Testis (tissue), 3 donors: ENCODE measurements around the gene KDM4F. TPM values are rescaled to one million over a fixed set of nuclear protein-coding genes. Genes with fewer than 3 reads are reported as not detected.

ENCODE experiments used
- DNase-seq: peaks from one replicate; pipeline ENCODE4 v3.0.0-alpha.2; 2019
- H3K27ac ChIP-seq, 2 donors: fragments of 200-600 bp; sonication (generic); one replicate each; pipeline ENCODE4 v1.5.1; 2019
- H3K27me3 ChIP-seq: fragments of 200-600 bp; sonication (generic); one replicate; pipeline ENCODE4 v1.5.1; 2019
- H3K36me3 ChIP-seq: fragments of 200-600 bp; sonication (generic); one replicate; pipeline ENCODE4 v1.5.1; 2017; ENCODE audit warnings: low read depth; ENCODE audit errors: missing control alignments
- H3K4me1 ChIP-seq: fragments of 200-600 bp; sonication (generic); one replicate; pipeline ENCODE4 v1.5.1; 2019
- H3K4me3 ChIP-seq, 2 donors: fragments of 200-600 bp; sonication (generic); one replicate each; pipeline ENCODE4 v1.5.1; 2017 to 2019
- H3K9me3 ChIP-seq: fragments of 200-600 bp; sonication (generic); one replicate; pipeline ENCODE4 v1.5.1; 2017
- POLR2A ChIP-seq: fragments of 450-650 bp; IDR thresholded peaks from one replicate; pipeline ENCODE4 v1.6.1; 2017; ENCODE audit warnings: antibody characterized with exemption, mild to moderate bottlenecking, moderate library complexity
- WGBS, 2 donors: methylation state at CpG; one replicate each; pipeline ENCODE4 v1.1.5; 2018; 5-methylcytosine and 5-hydroxymethylcytosine counted together
- intact Hi-C: fragments of 100-400 bp; cut with DNase I; formaldehyde crosslinking; loops from one replicate; pipeline ENCODE4 v1.15.1; 2023; ENCODE audit warnings: low total_unique reads
- polyA plus RNA-seq: library from polyadenylated mRNA; stranded (reverse); fragments of 350-450 nt; fragmentation: Illumina TruSeq; extraction: RNeasy Lipid Tissue Mini Kit (QIAGEN cat#74804); gene quantifications from one replicate; pipeline ENCODE4 v1.2.3, GENCODE V29; 2014; ENCODE audit warnings: low read depth, low replicate concordance; ENCODE audit not compliant: insufficient read depth
- total RNA-seq, 2 donors: library from RNA; depleted of rRNA; stranded (reverse); fragments of >200 nt; gene quantifications; one replicate each; pipeline ENCODE4 v1.2.3, GENCODE V29; 2016
- TF ChIP-seq, protein P1 (sequence below), 3 experiments: fragments of 450-650 bp in 2 of 3; fragments of 200-600 bp in 1 of 3; sonication (generic) in 1 of 3; IDR thresholded peaks; one replicate each; pipeline ENCODE4 v1.5.1; 2016 to 2019; ENCODE audit warnings: antibody characterized with exemption in 3 of 3, mild to moderate bottlenecking in 2 of 3, moderate library complexity in 1 of 3

The KDM4F gene
- total and polyA plus RNA-seq, 3 donors from 2014 or later: 0.55 TPM; not detected in 2

DNA sequence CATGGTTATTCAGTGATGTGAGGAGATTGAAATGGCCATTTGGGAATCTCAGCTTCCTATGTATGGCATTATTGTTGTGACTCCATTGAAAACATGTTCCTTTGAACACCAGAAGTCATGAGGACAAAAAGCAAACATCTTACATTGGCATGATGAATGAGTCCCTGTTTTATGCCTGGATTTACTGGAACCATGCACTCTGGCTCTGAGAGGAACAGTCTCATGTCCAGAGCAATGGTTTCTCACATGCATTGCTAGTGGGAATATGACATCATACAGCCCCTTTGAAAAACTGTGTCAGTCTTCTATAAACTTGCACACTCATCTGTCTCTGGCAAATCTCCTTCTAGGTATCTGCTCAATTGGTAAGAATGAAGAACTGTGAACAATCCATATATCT is 3.4 kb upstream of the KDM4F start:
- no peaks in the 10 kb centered on the region for H3K9me3 ChIP-seq
- no peak overlapping the region for H3K27ac ChIP-seq
- H3K27me3 ChIP-seq: no peaks in the 10 kb centered on the region
- no peak for DNase-seq
- TF ChIP-seq POLR2A: no peak
- H3K36me3 ChIP-seq: no peaks in the 10 kb centered on the region
- no peaks in the 10 kb centered on the region for H3K4me1 ChIP-seq
- H3K4me3 ChIP-seq: no peak overlapping the region
- intact Hi-C loops: no loop called here

DNA sequence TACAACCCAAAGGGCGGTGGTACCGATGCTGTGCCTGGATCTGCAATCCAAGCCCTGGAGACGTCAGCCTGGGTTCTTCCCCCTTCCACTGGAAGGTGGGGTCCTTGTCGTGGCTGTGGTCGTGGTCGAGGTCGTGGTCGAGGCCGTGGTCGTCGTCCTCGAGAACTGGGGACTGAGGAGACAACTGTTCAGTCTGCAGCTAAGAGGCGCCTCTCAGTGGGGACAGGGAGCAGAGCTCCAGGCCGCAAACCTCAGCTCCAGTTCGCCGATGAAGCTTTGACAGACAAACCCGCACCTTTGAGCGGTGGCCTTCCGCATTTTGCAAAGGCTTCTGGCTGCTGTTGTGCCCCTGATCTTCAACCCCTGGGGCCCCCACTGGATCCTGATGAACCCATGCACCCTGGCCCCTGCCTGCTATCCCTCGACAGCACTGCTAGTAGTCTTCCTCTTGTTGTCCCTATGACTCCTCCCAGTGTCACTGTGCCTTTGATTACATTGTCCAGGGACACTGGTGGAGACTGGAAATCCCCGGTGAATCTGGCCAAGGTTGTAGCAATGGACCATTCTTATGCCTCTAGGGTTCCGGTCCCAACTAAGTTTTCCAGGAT is 1.5 kb downstream of the KDM4F start:
- Histone ChIP-seq H3K27ac (no peak overlapping the region), H3K4me1 (no peaks in the 10 kb centered on the region), H3K9me3 (no peaks in the 10 kb centered on the region), H3K27me3 (no peaks in the 10 kb centered on the region), H3K36me3 (no peaks in the 10 kb centered on the region), H3K4me3 (no peak overlapping the region)
- DNase-seq: no peak
- 86 to 91% methylated on average over 22 of the region's 22 CpGs for WGBS, 2 donors
- intact Hi-C loops: no loop called here
- no peak for TF ChIP-seq POLR2A
- TF ChIP-seq, protein P1, sequence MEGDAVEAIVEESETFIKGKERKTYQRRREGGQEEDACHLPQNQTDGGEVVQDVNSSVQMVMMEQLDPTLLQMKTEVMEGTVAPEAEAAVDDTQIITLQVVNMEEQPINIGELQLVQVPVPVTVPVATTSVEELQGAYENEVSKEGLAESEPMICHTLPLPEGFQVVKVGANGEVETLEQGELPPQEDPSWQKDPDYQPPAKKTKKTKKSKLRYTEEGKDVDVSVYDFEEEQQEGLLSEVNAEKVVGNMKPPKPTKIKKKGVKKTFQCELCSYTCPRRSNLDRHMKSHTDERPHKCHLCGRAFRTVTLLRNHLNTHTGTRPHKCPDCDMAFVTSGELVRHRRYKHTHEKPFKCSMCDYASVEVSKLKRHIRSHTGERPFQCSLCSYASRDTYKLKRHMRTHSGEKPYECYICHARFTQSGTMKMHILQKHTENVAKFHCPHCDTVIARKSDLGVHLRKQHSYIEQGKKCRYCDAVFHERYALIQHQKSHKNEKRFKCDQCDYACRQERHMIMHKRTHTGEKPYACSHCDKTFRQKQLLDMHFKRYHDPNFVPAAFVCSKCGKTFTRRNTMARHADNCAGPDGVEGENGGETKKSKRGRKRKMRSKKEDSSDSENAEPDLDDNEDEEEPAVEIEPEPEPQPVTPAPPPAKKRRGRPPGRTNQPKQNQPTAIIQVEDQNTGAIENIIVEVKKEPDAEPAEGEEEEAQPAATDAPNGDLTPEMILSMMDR (IDR thresholded peaks at IDR 0.05): no peak

DNA sequence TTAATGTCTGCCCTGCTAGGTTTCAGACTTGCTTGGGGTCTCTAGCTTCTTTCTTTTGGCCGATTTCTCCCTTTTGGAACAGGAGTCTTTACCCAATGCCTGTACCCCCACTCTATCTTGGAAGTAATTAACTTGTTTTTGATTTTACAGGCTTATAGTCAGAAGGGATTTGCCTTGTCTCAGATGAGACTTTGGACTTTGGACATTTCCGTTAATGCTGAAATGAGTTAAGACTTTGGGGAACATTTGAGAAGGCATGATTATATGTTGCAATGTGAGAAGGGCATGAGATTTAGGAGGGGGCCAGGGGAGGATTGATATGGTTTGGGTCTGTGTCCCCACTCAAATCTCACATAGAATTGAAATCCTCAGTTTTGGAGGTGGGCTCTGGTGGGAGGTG is 5.1 kb downstream of the KDM4F start:
- intact Hi-C loops: no loop called here
- 89 to 98% methylated on average over 2 of the region's 2 CpGs for WGBS, 2 donors
- H3K36me3 ChIP-seq: no peaks in the 10 kb centered on the region

DNA sequence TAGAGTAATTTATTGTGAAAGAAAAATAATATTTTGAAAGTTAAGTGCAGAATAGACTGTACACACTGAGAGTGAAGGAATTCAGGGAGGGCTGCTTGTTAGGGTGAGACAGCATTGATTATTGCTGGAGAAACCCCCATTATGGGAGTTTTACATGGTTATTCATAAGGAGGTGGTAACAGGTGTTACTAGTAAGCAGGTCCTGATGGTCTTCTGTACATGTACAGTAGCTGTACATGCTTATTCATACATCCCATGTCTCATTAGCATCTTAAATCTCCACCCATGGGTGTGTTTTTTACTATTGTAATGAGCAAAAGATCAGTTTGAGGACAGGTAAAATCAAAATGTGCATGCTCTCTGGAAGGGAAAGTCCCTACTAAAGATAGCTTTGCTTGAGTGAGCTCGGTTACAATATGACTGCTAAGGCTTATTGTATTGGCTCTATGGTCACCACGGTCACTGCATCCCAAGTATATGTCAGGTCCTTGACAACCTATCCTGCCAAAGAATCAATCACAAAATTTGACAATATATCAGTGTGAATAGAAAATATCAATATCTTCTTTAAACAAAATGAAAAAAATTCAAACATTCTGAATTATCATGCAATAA is 6.2 kb downstream of the KDM4F start:
- Histone ChIP-seq H3K27ac (no peak overlapping the region), H3K27me3 (no peaks in the 10 kb centered on the region), H3K9me3 (no peaks in the 10 kb centered on the region), H3K4me3 (no peak overlapping the region), H3K36me3 (no peaks in the 10 kb centered on the region), H3K4me1 (no peaks in the 10 kb centered on the region)
- 45 to 46% methylated on average over 2 of the region's 2 CpGs for WGBS, 2 donors
- TF ChIP-seq, protein P1 (IDR thresholded peaks at IDR 0.05): no peak
- TF ChIP-seq POLR2A: no peak
- intact Hi-C loops: no loop called here
- no peak for DNase-seq

More for the DNA sequence above, 5.1 kb downstream of the KDM4F start:
- Histone ChIP-seq H3K4me1 (no peaks in the 10 kb centered on the region), H3K9me3 (no peaks in the 10 kb centered on the region), H3K27me3 (no peaks in the 10 kb centered on the region), H3K4me3 (no peak overlapping the region), H3K27ac (no peak overlapping the region)
- TF ChIP-seq, protein P1 (IDR thresholded peaks at IDR 0.05): no peak
- TF ChIP-seq POLR2A: no peak
- no peak for DNase-seq

DNA sequence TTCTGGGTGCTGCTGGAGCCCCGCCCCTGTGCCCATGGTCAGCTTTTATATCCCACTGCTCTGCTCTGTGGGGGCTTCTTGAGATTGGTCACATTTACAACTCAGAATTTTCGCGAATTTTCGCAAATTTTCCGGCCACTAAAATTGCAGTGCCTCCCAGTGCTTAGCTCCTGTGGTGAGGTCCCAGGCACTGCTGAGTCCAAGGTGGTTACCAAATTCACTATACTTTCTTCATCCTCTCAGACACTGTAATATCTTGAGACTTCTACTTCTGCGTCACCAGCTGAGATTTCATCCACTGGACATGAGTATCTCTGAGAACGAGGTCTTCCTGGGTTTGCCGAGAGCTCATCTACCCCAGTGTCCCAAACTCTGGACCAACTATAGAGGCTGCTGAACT is 8.7 kb downstream of the KDM4F start:
- Histone ChIP-seq H3K4me1 (no peaks in the 10 kb centered on the region), H3K36me3 (no peaks in the 10 kb centered on the region), H3K27ac (no peak overlapping the region), H3K27me3 (no peaks in the 10 kb centered on the region), H3K4me3 (no peak overlapping the region), H3K9me3 (no peaks in the 10 kb centered on the region)
- 90 to 95% methylated on average over 8 of the region's 8 CpGs for WGBS, 2 donors
- intact Hi-C loops: no loop called here
- no peak for DNase-seq
- TF ChIP-seq, protein P1 (IDR thresholded peaks at IDR 0.05): no peak
- TF ChIP-seq POLR2A: no peak
